ENCODE results near the gene LY6G5B.

LY6G5B gene

GRCh38 chr6:31663126-31663960, 6.4 kb upstream of the LY6G5B start:
- no peak for DNase-seq (ENCODE audit: low spot score)

- no peak for DNase-seq (ENCODE audit: low spot score)
Observed at GRCh38 chr6:31663961-31664789, 5.6 kb upstream of the LY6G5B start.

- DNase-seq (ENCODE audit: low spot score): peak; percentile 51
Observed at GRCh38 chr6:31664790-31665500, 4.8 kb upstream of the LY6G5B start, which contains the start of gene GPANK1. Gene GPANK1 (minus strand): TSS chr6:31664997. CDS start chr6:31664478, 519 bp downstream.

DNA sequence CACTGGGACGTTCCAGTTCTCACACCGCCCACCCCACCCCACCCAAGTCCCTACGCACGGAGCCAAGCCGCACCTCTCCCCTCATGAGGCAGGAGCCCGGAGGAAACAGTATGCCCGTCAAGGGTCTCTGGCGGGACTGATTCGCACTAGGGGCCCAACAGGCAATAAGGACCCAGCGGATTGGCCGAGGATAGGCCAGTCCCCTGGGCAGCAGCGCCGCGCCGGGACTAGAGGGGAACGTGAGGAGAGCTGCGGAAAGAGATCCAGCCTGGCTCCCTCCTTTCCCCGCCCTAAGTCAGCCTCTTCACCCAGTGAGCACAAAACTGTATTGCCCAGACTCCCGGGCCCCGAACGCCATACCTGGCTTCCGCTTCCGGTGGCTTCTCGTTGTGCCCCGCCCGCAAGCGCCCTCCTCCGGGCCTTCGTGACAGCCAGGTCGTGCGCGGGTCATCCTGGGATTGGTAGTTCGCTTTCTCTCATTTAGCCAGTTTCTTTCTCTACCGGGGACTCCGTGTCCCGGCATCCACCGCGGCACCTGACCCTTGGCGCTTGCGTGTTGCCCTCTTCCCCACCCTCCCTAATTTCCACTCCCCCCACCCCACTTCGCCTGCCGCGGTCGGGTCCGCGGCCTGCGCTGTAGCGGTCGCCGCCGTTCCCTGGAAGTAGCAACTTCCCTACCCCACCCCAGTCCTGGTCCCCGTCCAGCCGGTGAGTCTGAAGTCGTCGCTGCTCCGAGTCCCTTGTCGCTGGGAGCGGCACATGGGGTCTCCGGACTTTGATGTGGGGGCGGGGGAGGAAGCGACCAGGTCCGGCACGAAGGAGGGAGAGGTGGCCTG, 4.1 kb upstream of the LY6G5B start, which contains the start of gene CSNK2B:
Gene CSNK2B, plus strand, starts transcription at position 580 of the 836 bp plus-strand sequence. CDS start 752 bp downstream, outside the sequence.
- peak; percentile 90 for DNase-seq (ENCODE audit: low spot score)

DNA sequence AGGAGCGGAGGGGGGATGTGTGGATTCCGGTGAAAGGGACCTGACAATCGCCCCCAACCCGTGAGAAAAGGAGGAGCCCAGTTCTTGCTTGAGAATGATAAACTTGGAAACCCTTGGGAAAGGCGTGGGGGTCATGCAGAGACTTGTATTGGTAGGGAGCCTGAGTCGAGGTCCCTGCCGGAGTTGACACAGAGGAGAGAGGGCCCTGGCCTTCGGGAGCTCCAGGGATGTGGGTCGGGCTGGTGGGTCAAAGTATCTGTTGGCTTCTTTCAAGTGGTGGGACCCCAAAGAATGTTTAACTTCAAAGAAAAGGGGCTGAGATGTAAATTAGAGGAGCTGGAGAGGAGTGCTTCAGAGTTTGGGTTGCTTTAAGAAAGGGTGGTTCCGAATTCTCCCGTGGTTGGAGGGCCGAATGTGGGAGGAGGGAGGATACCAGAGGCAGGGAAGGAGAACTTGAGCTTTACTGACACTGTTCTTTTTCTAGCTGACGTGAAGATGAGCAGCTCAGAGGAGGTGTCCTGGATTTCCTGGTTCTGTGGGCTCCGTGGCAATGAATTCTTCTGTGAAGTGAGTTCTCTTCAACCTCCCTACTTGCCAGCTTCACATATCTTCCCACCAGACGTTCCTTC, 3.3 kb upstream of the LY6G5B start:
- no peak for DNase-seq (ENCODE audit: low spot score)

DNA sequence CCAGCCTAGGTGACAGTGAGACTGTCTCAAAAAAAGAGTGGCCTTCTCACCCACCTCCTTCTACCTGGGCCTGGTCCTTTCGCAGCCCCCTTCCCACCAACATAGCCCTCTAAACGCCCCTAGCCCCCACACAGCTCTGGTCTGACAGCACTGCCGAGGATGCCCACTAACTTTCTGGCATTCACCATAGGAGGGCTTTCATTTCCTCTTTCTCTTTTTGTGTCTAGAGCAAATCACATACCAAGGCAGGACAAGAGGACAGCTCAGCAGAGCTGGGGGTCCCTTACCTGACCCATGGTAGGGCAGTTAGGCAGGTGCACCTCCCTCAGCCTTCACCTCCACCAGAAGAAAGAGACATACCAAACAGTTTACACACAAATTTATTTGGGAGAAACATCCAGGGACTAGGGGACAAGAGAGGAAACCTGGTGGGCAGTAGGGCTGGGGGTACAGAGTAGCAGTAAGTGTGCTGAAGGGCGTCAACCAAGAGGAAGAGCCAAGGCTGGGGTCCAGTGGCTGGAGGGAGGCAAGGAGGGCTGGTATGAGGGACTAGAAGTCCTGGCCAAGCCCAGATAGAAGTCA, 6.6 kb downstream of the LY6G5B start:
- no peak for DNase-seq (ENCODE audit: low spot score)

GRCh38 chr6:31676904-31677303, 7.1 kb downstream of the LY6G5B start:
- DNase-seq (ENCODE audit: low spot score): no peak

DNA sequence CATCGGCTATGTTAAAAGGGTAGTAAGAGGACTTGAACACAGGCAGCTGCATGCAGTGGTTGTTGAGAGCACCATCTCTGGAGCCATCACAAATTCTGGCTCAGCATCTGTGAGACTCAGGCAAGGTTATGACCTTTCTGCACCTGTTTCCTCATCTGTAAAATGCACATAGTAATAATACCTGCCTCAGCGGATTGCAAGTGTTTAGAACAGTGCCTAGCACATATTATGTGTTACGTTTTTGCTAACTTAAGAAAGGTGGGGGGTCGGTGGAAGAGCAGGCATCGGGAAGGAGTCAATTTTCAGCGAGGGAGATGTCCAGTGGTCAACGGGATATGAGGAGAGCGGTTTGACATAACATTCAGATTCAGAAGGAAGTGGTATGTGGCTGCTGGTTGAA, 8.2 kb downstream of the LY6G5B start:
- DNase-seq (ENCODE audit: low spot score): no peak

GRCh38 chr6:31680226-31681134, 10.7 kb downstream of the LY6G5B start, which contains the start of gene LY6G5C:
Gene LY6G5C (minus strand): TSS chr6:31681067. CDS start chr6:31680373, 694 bp downstream.
- DNase-seq (ENCODE audit: low spot score): peak; percentile 73

GRCh38 chr6:31681135-31681671, 11.4 kb downstream of the LY6G5B start:
- DNase-seq (ENCODE audit: low spot score): no peak

DNA sequence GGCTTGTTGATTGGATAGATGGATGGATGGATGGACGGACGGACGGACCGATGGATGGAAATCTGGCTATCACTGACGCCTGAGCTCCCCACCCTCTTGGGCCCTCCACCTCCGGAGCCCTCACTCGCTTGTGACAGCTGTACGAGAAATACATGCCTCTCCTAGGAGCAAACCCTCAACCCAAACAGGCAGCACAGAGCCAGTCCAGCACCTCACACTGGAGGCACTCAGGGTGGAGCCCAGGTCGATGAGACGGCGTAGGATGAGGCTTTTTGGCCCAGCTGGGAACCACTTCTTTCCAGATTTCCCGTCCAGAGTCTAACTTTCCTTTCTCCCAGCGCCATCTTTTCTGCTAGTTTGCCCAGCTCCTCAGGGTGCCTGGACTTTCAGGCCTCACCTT, 13.8 kb downstream of the LY6G5B start:
- no peak for DNase-seq (ENCODE audit: low spot score)

- no peak for DNase-seq (ENCODE audit: low spot score)
Observed at GRCh38 chr6:31686483-31686882, 16.7 kb downstream of the LY6G5B start.

DNA sequence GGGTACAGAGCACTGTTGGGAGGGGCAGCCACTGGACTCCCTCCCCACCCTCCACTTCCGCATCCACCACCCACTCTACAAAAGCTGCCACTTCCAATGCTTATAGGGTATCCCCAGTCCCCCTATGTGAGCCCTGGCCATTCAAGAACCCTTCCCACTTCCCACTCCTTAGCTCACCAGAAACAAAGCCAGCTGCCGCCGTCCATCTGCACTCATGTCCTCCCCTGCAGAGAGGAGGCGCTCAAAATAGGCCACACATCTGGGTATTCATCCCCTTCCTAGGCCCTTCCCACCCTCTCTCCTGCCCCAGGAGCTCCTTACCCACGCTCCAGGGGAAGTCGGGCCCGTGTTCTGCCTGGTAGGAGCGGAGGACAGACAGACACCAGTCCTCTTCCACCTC, 17.5 kb downstream of the LY6G5B start:
- DNase-seq (ENCODE audit: low spot score): no peak

- no peak for DNase-seq (ENCODE audit: low spot score)
Observed at GRCh38 chr6:31687860-31688693, 18.3 kb downstream of the LY6G5B start.

DNA sequence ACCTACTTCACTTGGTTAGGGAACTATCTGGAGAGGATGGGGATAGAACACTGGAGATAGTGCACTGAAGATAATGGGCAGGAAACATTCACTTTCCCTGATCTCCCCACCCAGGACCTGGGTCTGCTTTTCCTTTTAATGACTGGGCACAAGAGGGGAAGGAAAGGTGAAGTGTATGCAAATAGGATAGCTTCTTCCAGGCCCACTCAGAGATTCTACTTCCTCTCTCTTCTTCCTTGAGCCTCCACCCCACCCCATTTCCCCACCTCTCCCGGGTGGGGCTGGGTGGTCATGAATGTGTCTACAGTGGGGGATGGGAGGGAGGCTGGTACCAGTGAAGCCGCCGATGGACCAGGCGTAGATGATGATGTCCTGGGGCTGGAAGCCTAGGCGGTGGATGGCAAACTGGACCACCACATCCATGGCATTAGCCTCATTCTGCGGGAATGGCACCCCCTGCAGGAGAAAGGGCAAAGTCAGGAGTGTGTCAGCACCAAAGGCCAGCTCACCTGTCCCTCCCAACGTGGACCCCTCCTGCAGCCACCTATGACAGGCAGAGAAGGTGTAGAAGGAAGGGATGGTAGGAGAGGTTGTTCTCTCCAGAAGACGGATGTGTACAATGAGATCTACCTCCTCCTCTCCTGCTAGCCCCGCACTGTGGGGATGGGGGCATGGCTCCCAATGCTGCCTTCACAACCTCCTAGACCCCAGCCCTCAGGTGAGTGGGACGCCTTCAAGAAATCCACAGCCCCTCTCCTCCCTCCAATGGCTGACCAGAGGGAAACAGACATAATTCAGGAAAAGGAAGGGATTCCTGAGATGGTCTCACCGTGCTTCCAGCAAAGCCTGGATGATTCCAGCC, 19.7 kb downstream of the LY6G5B start:
- DNase-seq (ENCODE audit: low spot score): no peak

GRCh38 chr6:31690231-31691077, 20.7 kb downstream of the LY6G5B start:
- DNase-seq (ENCODE audit: low spot score): peak; percentile 76

Measured in HuH-7 (cell line).